ENCODE results near the gene TMEM39B.

The TMEM39B gene

GRCh38 chr1:32100807-32101708 is 28.3 kb downstream of the TMEM39B start:
- H3K4me3 ChIP-seq (ENCODE audit: low read depth, low read length): no peak overlapping the region
- in situ Hi-C loops (cut with HindIII; ENCODE audit: low sequenced_read_pairs): no loop called here
- peak; percentile 35 for DNase-seq (ENCODE audit: low read depth)
- TF ChIP-seq CTCF (IDR thresholded peaks at IDR 0.05; ENCODE audit: low read depth, low read length, missing control alignments): no peak

- H3K4me3 ChIP-seq (ENCODE audit: low read depth, low read length): no peak overlapping the region
- no peak for TF ChIP-seq CTCF (IDR thresholded peaks at IDR 0.05; ENCODE audit: low read depth, low read length, missing control alignments)
- in situ Hi-C loops (cut with HindIII; ENCODE audit: low sequenced_read_pairs): no loop called here
- no peak for DNase-seq (ENCODE audit: low read depth)
Measured at GRCh38 chr1:32104127-32104526, 31.4 kb downstream of the TMEM39B start.

- DNase-seq (ENCODE audit: low read depth): no peak
- no peak overlapping the region for H3K4me3 ChIP-seq (ENCODE audit: low read depth, low read length)
- no peak for TF ChIP-seq CTCF (IDR thresholded peaks at IDR 0.05; ENCODE audit: low read depth, low read length, missing control alignments)
- in situ Hi-C loops (cut with HindIII; ENCODE audit: low sequenced_read_pairs): no loop called here
Measured at GRCh38 chr1:32105338-32105737, 32.6 kb downstream of the TMEM39B start.

- in situ Hi-C loops (cut with HindIII; ENCODE audit: low sequenced_read_pairs): no loop called here
- no peak overlapping the region for H3K4me3 ChIP-seq (ENCODE audit: low read depth, low read length)
- no peak for DNase-seq (ENCODE audit: low read depth)
- TF ChIP-seq CTCF (IDR thresholded peaks at IDR 0.05; ENCODE audit: low read depth, low read length, missing control alignments): no peak
Measured at GRCh38 chr1:32106663-32107275, 34.0 kb downstream of the TMEM39B start.

GRCh38 chr1:32107742-32108661 is 35.3 kb downstream of the TMEM39B start, which contains the start of gene KPNA6:
KPNA6 (plus strand) TSS chr1:32108056; CDS start chr1:32108131, 75 bp downstream.
- no peak for TF ChIP-seq CTCF (IDR thresholded peaks at IDR 0.05; ENCODE audit: low read depth, low read length, missing control alignments)
- DNase-seq (ENCODE audit: low read depth): peak; percentile 96
- peak within 1 kb of the TSS; percentile 99 for H3K4me3 ChIP-seq (ENCODE audit: low read depth, low read length)
- in situ Hi-C loops (cut with HindIII; ENCODE audit: low sequenced_read_pairs): no loop called here

- TF ChIP-seq CTCF (IDR thresholded peaks at IDR 0.05; ENCODE audit: low read depth, low read length, missing control alignments): no peak
- no peak overlapping the region for H3K4me3 ChIP-seq (ENCODE audit: low read depth, low read length)
- DNase-seq (ENCODE audit: low read depth): no peak
- in situ Hi-C loops (cut with HindIII; ENCODE audit: low sequenced_read_pairs): no loop called here
Measured at GRCh38 chr1:32111040-32111623, 38.4 kb downstream of the TMEM39B start.
